ENCODE results near the gene LMTK3. TPM values are rescaled to one million over a fixed set of nuclear protein-coding genes. Genes with fewer than 3 reads are reported as not detected.
"Not testable (repeated sequence)": the region's sequence is repeated elsewhere in the genome, so short reads cannot be mapped to it uniquely, and the experiment has no call there.

The LMTK3 gene
- total RNA-seq, 4 donors from 2014 or later, result 0.28 to 0.52 TPM; not detected in 2

DNA sequence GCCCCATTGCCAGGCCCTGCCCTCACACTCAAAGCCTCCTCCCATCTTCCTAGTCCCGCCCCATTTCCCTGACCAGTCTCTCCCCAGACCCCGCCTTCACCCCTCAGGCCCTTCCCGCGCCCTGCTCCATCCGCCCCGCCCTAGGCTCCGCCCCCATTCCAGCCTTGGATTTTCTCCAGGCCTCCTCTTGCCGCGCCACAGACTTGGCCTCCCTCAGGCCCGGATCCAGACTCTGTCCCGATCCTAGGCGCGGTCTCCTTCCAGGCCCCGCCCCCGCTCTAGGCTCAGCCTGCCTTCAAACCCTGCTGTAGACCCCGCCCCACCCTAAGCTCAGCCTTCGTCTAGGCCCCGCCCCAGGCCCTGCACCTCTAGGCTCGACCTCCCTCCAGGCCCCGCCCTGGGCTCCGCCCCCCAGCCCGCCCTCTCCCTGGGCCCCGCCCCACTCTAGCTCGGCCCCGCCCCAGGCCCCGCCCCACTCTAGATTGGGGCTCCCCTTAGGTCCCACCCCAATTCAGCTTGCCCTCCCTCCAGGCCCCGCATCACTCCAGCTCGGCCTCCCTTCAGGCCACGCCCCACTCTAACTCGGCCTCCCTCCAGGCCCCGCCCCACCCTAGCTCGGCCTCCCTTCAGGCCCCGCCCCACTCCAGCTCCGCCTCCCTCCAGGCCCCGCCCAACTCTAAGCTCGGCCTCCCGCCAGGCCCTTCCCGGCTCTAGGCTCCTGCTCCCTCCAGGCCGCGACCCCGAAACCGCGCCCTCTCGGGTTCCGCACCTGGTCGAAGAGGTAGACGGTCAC, 18.5 kb downstream of the LMTK3 start:
- Histone ChIP-seq H3K27ac (peak overlapping the region; percentile 71 to 79), H3K4me1 (peaks cover 0 to 7% of the 10 kb centered on the region in 2 donors)

DNA sequence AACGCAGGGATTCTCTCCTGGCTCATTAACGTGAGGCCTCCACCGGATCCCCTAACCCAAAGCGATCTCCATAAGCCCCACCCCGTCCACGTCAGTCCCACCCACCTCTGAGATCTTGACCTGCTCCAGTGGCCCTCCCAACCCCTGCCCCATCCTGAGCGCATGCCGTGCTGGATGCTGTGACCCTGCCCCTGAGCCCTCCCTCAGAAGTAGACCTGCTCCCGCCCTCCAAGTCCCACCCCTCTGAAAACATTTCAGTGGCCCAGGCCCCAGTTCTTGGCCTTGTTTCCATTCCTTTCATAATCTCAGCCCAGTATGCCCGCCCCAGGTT, 19.9 kb downstream of the LMTK3 start:
- Histone ChIP-seq H3K27me3 (no peaks in the 10 kb centered on the region), H3K9me3 (no peaks in the 10 kb centered on the region), H3K4me1 (peaks cover 0 to 7% of the 10 kb centered on the region in 2 donors), H3K36me3 (no peaks in the 10 kb centered on the region), H3K27ac (no peak overlapping the region), H3K4me3 (no peak overlapping the region)
- intact Hi-C loops (cut with DNase I; ENCODE audit: low total_unique reads), result loop anchor here (10.0 kb wide), 2 partner anchors 93 to 123 kb away; partner anchors contain the start of genes FAM83E, RPL18 and SPHK2
- DNase-seq, result no peak
- no peak for TF ChIP-seq POLR2A (IDR thresholded peaks at IDR 0.05)
- TF ChIP-seq, protein P1, sequence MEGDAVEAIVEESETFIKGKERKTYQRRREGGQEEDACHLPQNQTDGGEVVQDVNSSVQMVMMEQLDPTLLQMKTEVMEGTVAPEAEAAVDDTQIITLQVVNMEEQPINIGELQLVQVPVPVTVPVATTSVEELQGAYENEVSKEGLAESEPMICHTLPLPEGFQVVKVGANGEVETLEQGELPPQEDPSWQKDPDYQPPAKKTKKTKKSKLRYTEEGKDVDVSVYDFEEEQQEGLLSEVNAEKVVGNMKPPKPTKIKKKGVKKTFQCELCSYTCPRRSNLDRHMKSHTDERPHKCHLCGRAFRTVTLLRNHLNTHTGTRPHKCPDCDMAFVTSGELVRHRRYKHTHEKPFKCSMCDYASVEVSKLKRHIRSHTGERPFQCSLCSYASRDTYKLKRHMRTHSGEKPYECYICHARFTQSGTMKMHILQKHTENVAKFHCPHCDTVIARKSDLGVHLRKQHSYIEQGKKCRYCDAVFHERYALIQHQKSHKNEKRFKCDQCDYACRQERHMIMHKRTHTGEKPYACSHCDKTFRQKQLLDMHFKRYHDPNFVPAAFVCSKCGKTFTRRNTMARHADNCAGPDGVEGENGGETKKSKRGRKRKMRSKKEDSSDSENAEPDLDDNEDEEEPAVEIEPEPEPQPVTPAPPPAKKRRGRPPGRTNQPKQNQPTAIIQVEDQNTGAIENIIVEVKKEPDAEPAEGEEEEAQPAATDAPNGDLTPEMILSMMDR (IDR thresholded peaks at IDR 0.05), result no peak

More for the DNA sequence above, 18.5 kb downstream of the LMTK3 start:
- H3K9me3 ChIP-seq, result no peaks in the 10 kb centered on the region
- H3K36me3 ChIP-seq, result no peaks in the 10 kb centered on the region
- H3K4me3 ChIP-seq, result peak overlapping the region; percentile 41
- no peaks in the 10 kb centered on the region for H3K27me3 ChIP-seq
- TF ChIP-seq, protein P1 (IDR thresholded peaks at IDR 0.05), result peak in 1 of 4 experiments; percentile 13
- peak; percentile 57 to 78 for TF ChIP-seq POLR2A (IDR thresholded peaks at IDR 0.05)
- intact Hi-C loops (cut with DNase I; ENCODE audit: low total_unique reads), result loop anchor here (10.0 kb wide), 2 partner anchors 92 to 122 kb away; partner anchors contain the start of genes FAM83E, RPL18 and SPHK2
- DNase-seq, result peak; percentile 91 to 97

GRCh38 chr19:48490981-48491792, 20.4 kb downstream of the LMTK3 start:
- intact Hi-C loops (cut with DNase I; ENCODE audit: low total_unique reads), result loop anchor here (10.0 kb wide), 2 partner anchors 94 to 124 kb away; partner anchors contain the start of genes FAM83E, RPL18 and SPHK2
- H3K4me3 ChIP-seq, result peak overlapping the region in 1 of 2 donors; percentile 6
- peaks cover 0 to 7% of the 10 kb centered on the region in 2 donors for H3K4me1 ChIP-seq
- no peaks in the 10 kb centered on the region for H3K9me3 ChIP-seq
- H3K27ac ChIP-seq, result no peak overlapping the region
- no peaks in the 10 kb centered on the region for H3K27me3 ChIP-seq
- TF ChIP-seq, protein P1 (IDR thresholded peaks at IDR 0.05), result no peak
- no peaks in the 10 kb centered on the region for H3K36me3 ChIP-seq
- DNase-seq, result peak in 1 of 2 donors; percentile 54

DNA sequence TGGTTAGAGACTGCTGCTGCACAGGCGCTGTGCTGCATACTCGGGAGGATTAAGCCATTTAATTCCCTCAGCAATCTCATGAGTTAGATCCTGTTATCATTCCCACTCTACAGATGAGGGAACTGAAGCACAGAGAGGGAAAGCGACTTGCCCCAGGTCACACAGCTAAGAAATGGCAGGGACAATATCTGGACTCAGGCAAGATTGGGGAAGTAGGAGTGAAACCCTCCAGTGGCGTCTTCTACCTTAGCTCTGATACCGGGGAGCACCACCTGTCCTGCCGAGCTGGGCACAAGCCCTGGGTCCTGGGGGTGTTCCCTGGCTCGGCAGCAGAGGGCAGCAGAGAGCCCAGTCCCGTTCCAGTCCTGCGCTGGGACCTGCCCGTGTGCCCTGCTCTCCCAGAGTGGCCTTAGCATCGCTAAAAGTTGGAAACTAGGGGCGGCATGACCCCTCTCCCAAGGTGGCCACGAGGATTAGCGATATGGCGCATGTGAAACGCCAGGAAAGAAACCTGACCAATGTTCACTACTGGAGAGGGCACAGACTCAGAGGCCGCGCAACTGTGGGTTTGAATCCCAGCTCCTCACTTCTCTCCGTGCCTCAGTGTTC, 21.9 kb downstream of the LMTK3 start:
- no peak for TF ChIP-seq POLR2A (IDR thresholded peaks at IDR 0.05)
- TF ChIP-seq, protein P1 (IDR thresholded peaks at IDR 0.05), result peak; percentile 86 to 92 (median 91)
- no peaks in the 10 kb centered on the region for H3K27me3 ChIP-seq
- DNase-seq, result peak; percentile 64 to 74
- no peaks in the 10 kb centered on the region for H3K36me3 ChIP-seq
- H3K9me3 ChIP-seq, result no peaks in the 10 kb centered on the region
- no peak overlapping the region for H3K27ac ChIP-seq
- H3K4me3 ChIP-seq, result no peak overlapping the region
- H3K4me1 ChIP-seq, result peaks cover 0 to 7% of the 10 kb centered on the region in 2 donors
- intact Hi-C loops (cut with DNase I; ENCODE audit: low total_unique reads), result loop anchor here (10.0 kb wide), 2 partner anchors 95 to 125 kb away; partner anchors contain the start of genes FAM83E, RPL18 and SPHK2

DNA sequence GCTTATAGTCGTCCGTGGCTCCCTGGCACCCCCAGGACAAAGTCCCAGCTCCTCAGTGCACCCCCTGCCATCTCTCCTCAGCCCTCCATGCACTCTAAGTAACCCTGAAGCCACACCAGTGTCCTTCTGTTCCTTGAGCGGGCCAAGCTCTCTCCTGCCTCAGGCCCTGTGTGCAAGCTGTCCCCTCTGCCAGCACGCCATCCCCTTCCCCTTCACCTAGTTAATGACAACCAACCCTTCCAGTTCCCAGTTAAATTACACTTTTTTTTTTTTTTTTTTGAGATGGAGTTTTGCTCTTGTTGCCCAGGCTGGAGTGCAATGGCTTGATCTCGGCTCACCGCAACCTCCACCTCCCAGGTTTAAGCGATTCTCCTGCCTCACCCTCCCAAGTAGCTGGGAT, 23.2 kb downstream of the LMTK3 start:
- H3K4me1 ChIP-seq; H3K27me3 ChIP-seq; H3K9me3 ChIP-seq; DNase-seq; H3K27ac ChIP-seq; intact Hi-C loops (cut with DNase I; ENCODE audit: low total_unique reads); H3K4me3 ChIP-seq; H3K36me3 ChIP-seq: not testable (repeated sequence)
